ENCODE measurements around the gene ZNF35.
A peak's percentile ranks its signal among the peaks of the same experiment; 100 is the strongest.
"Not testable (repeated sequence)": the region's sequence is repeated elsewhere in the genome, so short reads cannot be mapped to it uniquely, and the experiment has no call there.

The ZNF35 gene

DNA sequence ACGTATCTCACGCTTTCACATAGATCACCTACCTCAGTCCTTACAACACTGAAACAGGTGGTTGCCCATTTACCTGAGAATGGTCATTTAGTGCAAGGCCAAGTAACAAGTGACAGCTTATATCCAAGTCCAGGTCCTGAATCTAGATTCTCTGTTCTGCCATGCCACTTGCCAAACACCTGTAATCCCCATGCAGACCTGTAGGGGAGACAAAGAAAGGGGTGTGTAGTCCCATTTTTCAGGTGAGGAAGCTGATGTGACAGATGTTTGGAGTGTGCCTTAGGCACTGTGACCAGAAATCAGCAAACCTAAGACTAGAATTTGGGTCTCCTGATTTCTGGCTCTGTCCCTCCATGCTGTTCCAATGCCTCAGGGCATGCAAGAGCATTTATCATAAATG lies 12.7 kb downstream of the ZNF35 start:
- TF ChIP-seq, protein P1, sequence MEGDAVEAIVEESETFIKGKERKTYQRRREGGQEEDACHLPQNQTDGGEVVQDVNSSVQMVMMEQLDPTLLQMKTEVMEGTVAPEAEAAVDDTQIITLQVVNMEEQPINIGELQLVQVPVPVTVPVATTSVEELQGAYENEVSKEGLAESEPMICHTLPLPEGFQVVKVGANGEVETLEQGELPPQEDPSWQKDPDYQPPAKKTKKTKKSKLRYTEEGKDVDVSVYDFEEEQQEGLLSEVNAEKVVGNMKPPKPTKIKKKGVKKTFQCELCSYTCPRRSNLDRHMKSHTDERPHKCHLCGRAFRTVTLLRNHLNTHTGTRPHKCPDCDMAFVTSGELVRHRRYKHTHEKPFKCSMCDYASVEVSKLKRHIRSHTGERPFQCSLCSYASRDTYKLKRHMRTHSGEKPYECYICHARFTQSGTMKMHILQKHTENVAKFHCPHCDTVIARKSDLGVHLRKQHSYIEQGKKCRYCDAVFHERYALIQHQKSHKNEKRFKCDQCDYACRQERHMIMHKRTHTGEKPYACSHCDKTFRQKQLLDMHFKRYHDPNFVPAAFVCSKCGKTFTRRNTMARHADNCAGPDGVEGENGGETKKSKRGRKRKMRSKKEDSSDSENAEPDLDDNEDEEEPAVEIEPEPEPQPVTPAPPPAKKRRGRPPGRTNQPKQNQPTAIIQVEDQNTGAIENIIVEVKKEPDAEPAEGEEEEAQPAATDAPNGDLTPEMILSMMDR (IDR thresholded peaks at IDR 0.05; ENCODE audit: borderline replicate concordance, insufficient read depth, low read depth, low read length), result 0 out of 2 replicates have a peak, but pooled peaks have one; percentile 27
- H3K4me3 ChIP-seq (ENCODE audit: low read depth, low read length), result no peak overlapping the region

DNA sequence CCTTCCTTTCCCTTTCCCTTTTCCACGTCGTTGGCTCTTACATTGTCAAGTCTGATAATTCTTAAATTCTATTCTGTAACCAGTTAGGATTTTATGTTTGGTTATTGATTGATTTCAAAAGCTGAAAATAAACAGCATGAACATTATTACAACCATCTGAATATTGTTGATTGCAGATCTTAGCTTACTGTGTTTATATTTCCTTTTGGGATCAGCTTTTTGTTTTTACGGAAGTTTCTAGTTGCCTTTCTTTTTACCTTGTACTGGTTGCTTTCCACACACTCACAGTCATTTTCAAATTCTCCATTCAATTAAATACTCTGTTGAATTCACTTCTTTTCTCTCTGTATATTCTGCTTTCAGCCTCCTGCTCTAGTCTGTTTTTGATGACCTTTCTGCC lies 16.6 kb downstream of the ZNF35 start:
- TF ChIP-seq, protein P1 (IDR thresholded peaks at IDR 0.05; ENCODE audit: borderline replicate concordance, insufficient read depth, low read depth, low read length), result no peak
- no peak overlapping the region for H3K4me3 ChIP-seq (ENCODE audit: low read depth, low read length)

GRCh38 chr3:44666346-44666745 lies 17.8 kb downstream of the ZNF35 start:
- TF ChIP-seq, protein P1 (IDR thresholded peaks at IDR 0.05; ENCODE audit: borderline replicate concordance, insufficient read depth, low read depth, low read length), result no peak
- H3K4me3 ChIP-seq (ENCODE audit: low read depth, low read length), result no peak overlapping the region

- TF ChIP-seq, protein P1 (IDR thresholded peaks at IDR 0.05; ENCODE audit: borderline replicate concordance, insufficient read depth, low read depth, low read length), result no peak
- H3K4me3 ChIP-seq (ENCODE audit: low read depth, low read length), result no peak overlapping the region
These were observed 21.2 kb downstream of the ZNF35 start for GRCh38 chr3:44669760-44670159.

DNA sequence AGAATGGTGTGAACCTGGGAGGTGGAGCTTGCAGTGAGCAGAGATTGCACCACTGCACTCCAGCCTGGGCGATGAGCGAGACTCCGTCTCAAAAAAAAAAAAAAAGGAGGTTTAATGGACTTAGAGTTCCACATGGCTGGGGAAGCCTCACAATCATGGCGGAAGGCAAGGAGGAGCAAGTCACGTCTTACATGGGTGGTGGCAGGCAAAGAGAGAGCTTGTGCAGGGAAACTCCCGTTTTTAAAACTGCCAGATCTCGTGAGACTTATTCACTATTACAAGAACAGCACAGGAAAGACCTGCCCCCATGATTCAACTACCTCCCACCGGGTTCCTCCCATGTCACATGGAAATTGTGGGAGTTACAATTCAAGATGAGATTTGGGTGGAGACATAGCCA lies 24.9 kb downstream of the ZNF35 start:
- H3K4me3 ChIP-seq (ENCODE audit: low read depth, low read length), result not testable (repeated sequence)

- H3K4me3 ChIP-seq (ENCODE audit: low read depth, low read length), result no peak overlapping the region
- TF ChIP-seq, protein P1 (IDR thresholded peaks at IDR 0.05; ENCODE audit: borderline replicate concordance, insufficient read depth, low read depth, low read length), result no peak
These were observed 25.7 kb downstream of the ZNF35 start for GRCh38 chr3:44674211-44674610.

DNA sequence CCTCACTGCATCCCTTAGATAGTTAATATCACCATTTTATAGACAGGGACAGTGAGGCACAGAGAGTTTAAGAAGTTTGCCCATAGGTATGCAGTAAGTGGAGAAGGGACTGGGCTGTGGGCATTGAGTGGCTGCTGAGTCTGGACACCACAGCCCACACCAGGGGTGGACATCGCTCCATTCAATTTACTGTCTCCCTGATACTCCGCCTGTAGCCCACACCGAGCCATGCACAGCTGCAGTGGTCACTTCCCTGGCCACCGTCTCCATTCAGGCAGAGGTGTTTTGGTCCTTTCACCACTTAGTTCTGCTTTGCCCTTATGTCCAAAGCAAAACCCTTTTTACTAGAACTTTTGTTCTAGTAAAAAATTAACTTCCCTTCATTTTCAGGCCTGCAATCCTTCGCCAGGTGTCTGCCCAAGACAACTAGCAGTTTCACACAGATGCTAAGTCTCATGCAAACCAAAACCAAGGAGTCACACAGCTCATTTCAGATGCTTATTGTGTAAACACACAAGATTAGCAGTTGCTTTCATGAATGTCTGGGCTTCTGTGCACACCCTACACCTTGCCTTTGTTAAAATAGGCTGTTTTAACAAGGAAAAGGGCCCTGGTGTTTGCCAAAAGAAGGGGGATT lies 30.1 kb downstream of the ZNF35 start:
- H3K4me3 ChIP-seq (ENCODE audit: low read depth, low read length), result no peak overlapping the region
- TF ChIP-seq, protein P1 (IDR thresholded peaks at IDR 0.05; ENCODE audit: borderline replicate concordance, insufficient read depth, low read depth, low read length), result no peak

Data from GM12875 (cell line).